Measurements from ENCODE around the gene LIF.

LIF gene

DNA sequence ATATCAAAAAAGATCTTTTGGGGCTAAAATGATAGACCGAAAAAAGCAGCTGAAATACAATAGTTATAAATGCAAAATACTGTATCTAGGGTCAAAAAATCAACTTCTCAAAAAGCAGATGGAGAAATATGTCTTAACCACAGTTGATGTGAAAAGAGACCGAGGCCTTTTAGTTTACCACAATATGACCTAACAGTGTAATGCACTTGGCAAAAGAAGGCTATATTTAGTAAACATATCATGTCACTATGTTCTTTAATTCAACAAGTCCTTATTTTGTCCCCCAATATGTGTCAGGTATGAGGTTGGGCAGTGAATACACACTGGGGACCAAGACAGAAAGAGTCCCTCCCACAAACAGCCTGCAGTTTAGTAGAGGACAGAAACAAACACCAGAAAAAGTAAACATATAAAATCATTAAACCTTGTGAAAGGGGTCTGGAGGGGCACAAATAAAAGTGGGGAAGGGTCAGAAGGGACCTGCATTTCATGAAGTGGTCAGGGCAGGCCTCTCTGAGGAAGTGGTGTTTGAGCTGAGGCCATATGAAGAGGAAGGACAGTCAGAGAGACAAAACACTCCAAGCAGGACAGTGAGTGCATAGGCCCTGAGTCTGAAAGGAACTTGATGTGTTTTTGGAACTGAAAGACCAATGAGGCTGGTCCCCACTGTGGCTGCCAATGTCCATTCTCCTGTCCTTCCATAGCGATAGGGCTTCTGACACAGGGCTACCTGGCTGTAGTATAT is 53.4 kb downstream of the LIF start:
- Histone ChIP-seq H3K27ac (ENCODE audit: low read depth, low read length, severe bottlenecking) (no peak overlapping the region), H3K9me3 (ENCODE audit: control insufficient read depth, low read length) (no peaks in the 10 kb centered on the region), H3K4me1 (ENCODE audit: control insufficient read depth, insufficient read depth, low read length, poor library complexity, severe bottlenecking) (peaks cover 27% of the 10 kb centered on the region), H3K36me3 (ENCODE audit: control insufficient read depth, insufficient read depth, low read length) (no peaks in the 10 kb centered on the region), H3K4me3 (ENCODE audit: extremely low read depth, insufficient read depth, low read length, poor library complexity, severe bottlenecking) (no peak overlapping the region)
- 71 to 100% methylated on average over 1 of the region's 3 CpGs for WGBS, 2 experiments (ENCODE audit: insufficient coverage in 2 of 2)

- H3K4me1 ChIP-seq (ENCODE audit: control insufficient read depth, insufficient read depth, low read length, poor library complexity, severe bottlenecking), result peaks cover 23% of the 10 kb centered on the region
- no peaks in the 10 kb centered on the region for H3K36me3 ChIP-seq (ENCODE audit: control insufficient read depth, insufficient read depth, low read length)
- whole genome bisulfite sequencing, 2 experiments (ENCODE audit: insufficient coverage in 2 of 2), result 100% methylated on average over 1 of the region's 1 CpG
- H3K27ac ChIP-seq (ENCODE audit: low read depth, low read length, severe bottlenecking), result no peak overlapping the region
- no peaks in the 10 kb centered on the region for H3K9me3 ChIP-seq (ENCODE audit: control insufficient read depth, low read length)
- no peak overlapping the region for H3K4me3 ChIP-seq (ENCODE audit: extremely low read depth, insufficient read depth, low read length, poor library complexity, severe bottlenecking)
These were observed 54.1 kb downstream of the LIF start for GRCh38 chr22:30192427-30192826.

DNA sequence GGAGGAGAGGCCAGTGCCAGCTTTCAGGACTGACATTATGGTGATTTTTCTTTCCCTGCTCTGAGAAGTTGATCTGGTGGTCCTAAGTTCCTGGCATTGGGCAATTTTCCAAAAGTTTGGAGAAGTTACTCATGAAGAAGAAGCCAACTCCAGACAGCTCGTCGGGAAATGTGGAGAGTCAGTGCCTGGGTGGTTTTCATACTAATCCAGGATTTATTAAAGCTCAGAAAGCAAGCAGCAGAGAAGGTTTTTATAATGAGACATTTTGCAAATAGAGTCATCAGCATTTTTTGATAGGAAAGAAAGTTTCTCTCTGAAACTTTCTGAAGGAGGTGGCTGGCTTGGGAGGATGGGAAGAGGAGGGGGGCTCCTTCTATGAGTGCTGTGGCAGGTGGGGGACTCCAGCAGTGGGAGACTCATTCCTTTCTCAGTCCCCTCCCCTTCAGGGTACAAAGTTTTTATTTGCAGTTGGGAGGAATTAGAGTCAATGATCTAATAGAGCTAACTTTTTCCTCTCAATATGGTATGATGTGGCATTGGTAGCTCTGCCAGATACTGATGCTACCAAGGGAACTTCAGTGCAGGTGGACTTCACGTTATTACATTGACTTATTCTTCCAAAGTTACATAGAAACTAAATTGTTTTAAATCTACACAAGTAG is 55.4 kb downstream of the LIF start:
- 91 to 94% methylated on average over 2 of the region's 3 CpGs for WGBS, 2 experiments (ENCODE audit: insufficient coverage in 2 of 2)
- Histone ChIP-seq H3K36me3 (ENCODE audit: control insufficient read depth, insufficient read depth, low read length) (no peaks in the 10 kb centered on the region), H3K27ac (ENCODE audit: low read depth, low read length, severe bottlenecking) (no peak overlapping the region), H3K4me1 (ENCODE audit: control insufficient read depth, insufficient read depth, low read length, poor library complexity, severe bottlenecking) (peaks cover 10% of the 10 kb centered on the region), H3K9me3 (ENCODE audit: control insufficient read depth, low read length) (no peaks in the 10 kb centered on the region), H3K4me3 (ENCODE audit: extremely low read depth, insufficient read depth, low read length, poor library complexity, severe bottlenecking) (no peak overlapping the region)

DNA sequence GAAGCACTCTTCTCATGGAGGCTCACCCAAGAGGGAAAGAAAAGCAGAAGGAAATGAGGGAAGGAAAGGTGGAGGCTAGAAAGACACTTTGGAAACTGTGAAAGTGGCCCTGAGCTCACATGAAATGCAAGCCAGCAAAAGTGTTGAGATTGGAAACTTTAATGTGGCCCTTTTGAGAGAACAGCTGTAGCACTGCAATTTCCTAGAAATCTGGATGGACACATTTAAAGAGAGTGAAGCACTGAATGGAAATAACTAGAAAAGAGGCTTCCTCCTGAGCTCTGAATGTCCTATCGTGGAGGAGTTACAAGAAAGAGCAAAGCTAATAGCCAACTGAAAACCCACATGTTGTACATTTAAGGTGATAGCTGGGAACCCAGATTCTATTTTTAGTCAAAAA is 56.0 kb downstream of the LIF start:
- 90% methylated on average over 1 of the region's 1 CpG; no CpG with 5 or more reads in 1 of the 2 experiments for WGBS, 2 experiments (ENCODE audit: insufficient coverage in 2 of 2)
- Histone ChIP-seq H3K4me1 (ENCODE audit: control insufficient read depth, insufficient read depth, low read length, poor library complexity, severe bottlenecking) (peaks cover 6% of the 10 kb centered on the region), H3K9me3 (ENCODE audit: control insufficient read depth, low read length) (no peaks in the 10 kb centered on the region), H3K27ac (ENCODE audit: low read depth, low read length, severe bottlenecking) (no peak overlapping the region), H3K4me3 (ENCODE audit: extremely low read depth, insufficient read depth, low read length, poor library complexity, severe bottlenecking) (no peak overlapping the region), H3K36me3 (ENCODE audit: control insufficient read depth, insufficient read depth, low read length) (no peaks in the 10 kb centered on the region)
